ENCODE measurements around the gene EGFR.

Gene EGFR

DNA sequence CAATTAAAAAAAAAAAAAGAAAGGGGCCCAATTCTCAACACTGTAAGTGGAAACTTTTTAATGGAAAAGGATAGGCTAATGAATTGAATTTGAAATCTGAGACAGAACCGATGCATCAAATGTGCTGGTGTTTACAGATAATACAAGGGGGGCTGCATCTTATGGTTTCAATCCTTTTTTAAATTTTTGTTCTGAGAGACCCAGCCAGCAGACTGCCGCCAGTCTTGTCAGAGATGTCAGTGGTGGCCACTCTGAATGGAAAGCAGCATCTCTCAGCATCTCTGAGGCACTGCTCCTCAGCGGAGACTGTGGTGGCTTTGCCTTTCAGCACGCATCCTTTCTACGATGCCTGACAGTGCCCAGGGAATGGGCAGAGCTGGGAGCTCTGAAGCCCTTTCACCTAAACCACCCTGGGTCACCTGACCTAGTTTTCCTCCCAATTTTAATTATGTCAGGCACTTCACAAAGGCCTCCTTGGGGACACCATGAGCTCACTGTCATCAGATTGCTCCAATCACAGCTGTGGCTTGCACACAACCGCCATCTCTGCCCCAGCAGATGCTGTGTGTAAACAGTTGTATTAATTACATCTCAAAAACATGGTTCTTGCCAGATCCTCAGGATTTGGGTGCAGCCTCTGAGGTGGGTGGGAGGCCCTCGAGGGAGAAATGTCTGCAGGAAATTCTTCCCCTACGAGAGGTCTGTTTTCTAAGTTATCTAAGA lies 81.2 kb downstream of the EGFR start:
- no peaks in the 10 kb centered on the region for H3K79me2 ChIP-seq (ENCODE audit: low read length)

DNA sequence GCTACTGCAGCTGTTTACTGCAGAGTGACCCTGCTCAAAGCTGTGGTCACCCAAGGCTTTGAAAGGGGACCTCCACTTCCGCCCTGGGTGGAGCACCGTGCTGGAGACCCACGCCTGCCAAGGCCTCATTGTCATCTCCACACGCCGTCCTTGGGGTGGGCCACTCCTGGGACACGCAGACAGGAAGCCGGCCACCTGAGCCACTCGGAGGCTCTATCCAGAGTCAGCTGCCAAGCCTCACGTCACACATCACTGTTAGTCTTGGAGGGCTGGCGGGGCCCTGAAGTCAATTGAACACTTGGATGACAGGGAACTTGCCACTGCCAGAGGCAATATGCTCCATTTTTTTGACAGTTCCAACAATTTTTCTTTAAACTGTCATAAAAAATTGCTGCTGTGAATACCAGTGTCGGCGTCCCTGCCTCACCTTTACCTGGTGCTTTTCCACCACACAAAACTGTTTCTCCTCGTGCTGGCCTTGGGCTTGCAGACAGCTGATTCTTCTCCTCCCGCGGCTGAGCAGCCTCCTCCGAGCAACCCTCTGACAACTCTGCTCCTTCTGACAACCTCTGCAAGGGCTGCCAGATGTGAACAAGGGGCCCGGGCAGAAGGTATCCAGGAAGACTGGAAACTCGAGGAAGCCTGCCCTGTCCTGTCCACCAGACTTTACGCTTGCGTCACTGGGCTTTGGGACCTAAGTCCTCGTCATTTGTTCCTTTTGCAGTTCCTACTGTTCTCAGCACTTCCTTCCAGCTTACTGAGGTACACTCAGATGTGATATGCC lies 81.9 kb downstream of the EGFR start:
- H3K9ac ChIP-seq (ENCODE audit: low read length) = no peak overlapping the region
- no peaks in the 10 kb centered on the region for H4K20me1 ChIP-seq (ENCODE audit: insufficient read depth, low read length)
- no peak overlapping the region for H2AFZ ChIP-seq (ENCODE audit: low read depth, low read length)
- H3K36me3 ChIP-seq (replicated peaks; ENCODE audit: low read depth, low read length) = no peaks in the 10 kb centered on the region
- H3K4me1 ChIP-seq (ENCODE audit: low read length) = no peaks in the 10 kb centered on the region
- no peak for TF ChIP-seq CTCF (IDR thresholded peaks at IDR 0.05; ENCODE audit: low read depth, low read length)
- no peak for TF ChIP-seq EZH2phosphoT487 (IDR thresholded peaks at IDR 0.05; ENCODE audit: low read depth)
- H3K27ac ChIP-seq (ENCODE audit: low read length) = no peak overlapping the region
- H3K4me2 ChIP-seq (ENCODE audit: low read length) = no peak overlapping the region
- no peaks in the 10 kb centered on the region for H3K79me2 ChIP-seq (ENCODE audit: low read length)
- no peaks in the 10 kb centered on the region for H3K9me3 ChIP-seq (ENCODE audit: insufficient read depth, low read length)
- H3K4me3 ChIP-seq (ENCODE audit: low read length) = no peak overlapping the region
- peaks cover 80% of the 10 kb centered on the region for H3K27me3 ChIP-seq (ENCODE audit: low read depth, low read length)

More for the DNA sequence above, 81.2 kb downstream of the EGFR start:
- no peak overlapping the region for H3K27ac ChIP-seq (ENCODE audit: low read length)
- TF ChIP-seq EZH2phosphoT487 (IDR thresholded peaks at IDR 0.05; ENCODE audit: low read depth) (no peak), CTCF (IDR thresholded peaks at IDR 0.05; ENCODE audit: low read depth, low read length) (no peak)
- H2AFZ ChIP-seq (ENCODE audit: low read depth, low read length) = no peak overlapping the region
- H3K4me3 ChIP-seq (ENCODE audit: low read length) = no peak overlapping the region
- H3K9ac ChIP-seq (ENCODE audit: low read length) = no peak overlapping the region
- H4K20me1 ChIP-seq (ENCODE audit: insufficient read depth, low read length) = no peaks in the 10 kb centered on the region
- H3K4me2 ChIP-seq (ENCODE audit: low read length) = no peak overlapping the region
- no peaks in the 10 kb centered on the region for H3K36me3 ChIP-seq (replicated peaks; ENCODE audit: low read depth, low read length)
- H3K27me3 ChIP-seq (ENCODE audit: low read depth, low read length) = peaks cover 74% of the 10 kb centered on the region
- H3K9me3 ChIP-seq (ENCODE audit: insufficient read depth, low read length) = no peaks in the 10 kb centered on the region
- H3K4me1 ChIP-seq (ENCODE audit: low read length) = no peaks in the 10 kb centered on the region

GRCh38 chr7:55101359-55101758 lies 82.5 kb downstream of the EGFR start:
- no peak for TF ChIP-seq EZH2phosphoT487 (IDR thresholded peaks at IDR 0.05; ENCODE audit: low read depth)
- TF ChIP-seq CTCF (IDR thresholded peaks at IDR 0.05; ENCODE audit: low read depth, low read length) = no peak
- Histone ChIP-seq H4K20me1 (ENCODE audit: insufficient read depth, low read length) (no peaks in the 10 kb centered on the region), H3K9ac (ENCODE audit: low read length) (no peak overlapping the region), H3K4me2 (ENCODE audit: low read length) (no peak overlapping the region), H2AFZ (ENCODE audit: low read depth, low read length) (no peak overlapping the region), H3K27me3 (ENCODE audit: low read depth, low read length) (peaks cover 82% of the 10 kb centered on the region), H3K27ac (ENCODE audit: low read length) (no peak overlapping the region), H3K4me1 (ENCODE audit: low read length) (no peaks in the 10 kb centered on the region), H3K79me2 (ENCODE audit: low read length) (no peaks in the 10 kb centered on the region), H3K4me3 (ENCODE audit: low read length) (no peak overlapping the region), H3K9me3 (ENCODE audit: insufficient read depth, low read length) (no peaks in the 10 kb centered on the region), H3K36me3 (replicated peaks; ENCODE audit: low read depth, low read length) (no peaks in the 10 kb centered on the region)

GRCh38 chr7:55104123-55104522 lies 85.3 kb downstream of the EGFR start:
- Histone ChIP-seq H3K4me1 (ENCODE audit: low read length) (peaks cover 14% of the 10 kb centered on the region), H3K36me3 (replicated peaks; ENCODE audit: low read depth, low read length) (no peaks in the 10 kb centered on the region), H4K20me1 (ENCODE audit: insufficient read depth, low read length) (no peaks in the 10 kb centered on the region), H3K9ac (ENCODE audit: low read length) (no peak overlapping the region), H3K79me2 (ENCODE audit: low read length) (no peaks in the 10 kb centered on the region), H3K27ac (ENCODE audit: low read length) (no peak overlapping the region), H3K27me3 (ENCODE audit: low read depth, low read length) (peaks cover 94% of the 10 kb centered on the region), H3K9me3 (ENCODE audit: insufficient read depth, low read length) (no peaks in the 10 kb centered on the region), H3K4me3 (ENCODE audit: low read length) (no peak overlapping the region), H2AFZ (ENCODE audit: low read depth, low read length) (no peak overlapping the region), H3K4me2 (ENCODE audit: low read length) (no peak overlapping the region)
- no peak for TF ChIP-seq EZH2phosphoT487 (IDR thresholded peaks at IDR 0.05; ENCODE audit: low read depth)
- TF ChIP-seq CTCF (IDR thresholded peaks at IDR 0.05; ENCODE audit: low read depth, low read length) = no peak
